SU-DHL-6 (cell line): ENCODE measurements around the gene IQGAP3.

Source experiments
- H2AFZ ChIP-seq: fragments of 200-600 bp; sonication (generic); 2 replicates; pipeline ENCODE4 v1.6.1; 2014; ENCODE audit warnings: low read depth, mild to moderate bottlenecking, moderate library complexity, mixed read lengths, antibody characterized with exemption, low read length; ENCODE audit not compliant: severe bottlenecking
- H3F3A ChIP-seq: fragments of 200-600 bp; shearing (Covaris generic); 2 replicates; pipeline ENCODE4 v1.6.0; 2016; ENCODE audit warnings: antibody characterized with exemption, mild to moderate bottlenecking; ENCODE audit not compliant: insufficient read depth
- H3K27ac ChIP-seq: fragments of 200-600 bp; sonication (generic); 2 replicates; pipeline ENCODE4 v1.5.1; 2016; ENCODE audit warnings: low read depth, mild to moderate bottlenecking, low read length, moderate library complexity, mixed read lengths
- H3K27me3 ChIP-seq: fragments of 200-600 bp; sonication (generic), shearing (Covaris generic); 2 replicates; pipeline ENCODE4 v1.6.0; 2014; ENCODE audit warnings: mild to moderate bottlenecking, low read length
- H3K36me3 ChIP-seq: fragments of 200-600 bp; sonication (generic); 2 replicates; pipeline ENCODE4 v1.6.1; 2014; ENCODE audit warnings: mild to moderate bottlenecking, low read length, mixed read lengths
- H3K4me2 ChIP-seq: fragments of 300-600, 200-600 bp; shearing (Covaris generic), sonication (generic); 2 replicates; pipeline ENCODE4 v1.6.0; 2014; ENCODE audit warnings: low read length, low read depth, mild to moderate bottlenecking; ENCODE audit not compliant: poor library complexity, severe bottlenecking
- H3K4me3 ChIP-seq: fragments of 200-600 bp; sonication (generic); 2 replicates; pipeline ENCODE4 v1.5.1; 2014; ENCODE audit warnings: antibody characterized with exemption, low read length, mild to moderate bottlenecking, mixed read lengths; ENCODE audit not compliant: insufficient read depth, poor library complexity, severe bottlenecking
- H3K79me2 ChIP-seq: fragments of 200-600 bp; sonication (generic); 2 replicates; pipeline ENCODE4 v1.6.1; 2014; ENCODE audit warnings: mild to moderate bottlenecking, low read length, moderate library complexity; ENCODE audit not compliant: insufficient read depth
- H3K9ac ChIP-seq: fragments of 200-600 bp; sonication (generic); 2 replicates; pipeline ENCODE4 v1.7.0; 2014; ENCODE audit warnings: mild to moderate bottlenecking, low read length
- H3K9me2 ChIP-seq: fragments of 200-600 bp; sonication (generic); replicated peaks from 2 replicates; pipeline ENCODE4 v1.6.1; 2014; ENCODE audit warnings: low read length; ENCODE audit not compliant: insufficient read depth
- H3K9me3 ChIP-seq: fragments of 200-600 bp; sonication (generic); 2 replicates; pipeline ENCODE4 v1.6.1; 2014; ENCODE audit warnings: low read length, mixed read lengths; ENCODE audit not compliant: insufficient read depth
- H4K20me1 ChIP-seq: fragments of 200-600 bp; sonication (generic); 2 replicates; pipeline ENCODE4 v1.6.1; 2014; ENCODE audit warnings: low read depth, mild to moderate bottlenecking, antibody characterized with exemption, low read length, moderate library complexity, mixed read lengths
- CTCF ChIP-seq: fragments of 200-600 bp; sonication (generic); IDR thresholded peaks from one replicate; pipeline ENCODE4 v1.5.1; 2017; ENCODE audit warnings: antibody characterized with exemption, mild to moderate bottlenecking, low read length, moderate library complexity; ENCODE audit not compliant: insufficient read depth, poor library complexity, severe bottlenecking
- EZH2phosphoT487 ChIP-seq: fragments of 200-600 bp; sonication (generic), shearing (Covaris generic); conservative IDR thresholded peaks from 2 replicates; pipeline ENCODE4 v1.6.1; 2018; ENCODE audit warnings: mild to moderate bottlenecking, antibody characterized with exemption, low read length, moderate library complexity, mixed read lengths

Gene IQGAP3

DNA sequence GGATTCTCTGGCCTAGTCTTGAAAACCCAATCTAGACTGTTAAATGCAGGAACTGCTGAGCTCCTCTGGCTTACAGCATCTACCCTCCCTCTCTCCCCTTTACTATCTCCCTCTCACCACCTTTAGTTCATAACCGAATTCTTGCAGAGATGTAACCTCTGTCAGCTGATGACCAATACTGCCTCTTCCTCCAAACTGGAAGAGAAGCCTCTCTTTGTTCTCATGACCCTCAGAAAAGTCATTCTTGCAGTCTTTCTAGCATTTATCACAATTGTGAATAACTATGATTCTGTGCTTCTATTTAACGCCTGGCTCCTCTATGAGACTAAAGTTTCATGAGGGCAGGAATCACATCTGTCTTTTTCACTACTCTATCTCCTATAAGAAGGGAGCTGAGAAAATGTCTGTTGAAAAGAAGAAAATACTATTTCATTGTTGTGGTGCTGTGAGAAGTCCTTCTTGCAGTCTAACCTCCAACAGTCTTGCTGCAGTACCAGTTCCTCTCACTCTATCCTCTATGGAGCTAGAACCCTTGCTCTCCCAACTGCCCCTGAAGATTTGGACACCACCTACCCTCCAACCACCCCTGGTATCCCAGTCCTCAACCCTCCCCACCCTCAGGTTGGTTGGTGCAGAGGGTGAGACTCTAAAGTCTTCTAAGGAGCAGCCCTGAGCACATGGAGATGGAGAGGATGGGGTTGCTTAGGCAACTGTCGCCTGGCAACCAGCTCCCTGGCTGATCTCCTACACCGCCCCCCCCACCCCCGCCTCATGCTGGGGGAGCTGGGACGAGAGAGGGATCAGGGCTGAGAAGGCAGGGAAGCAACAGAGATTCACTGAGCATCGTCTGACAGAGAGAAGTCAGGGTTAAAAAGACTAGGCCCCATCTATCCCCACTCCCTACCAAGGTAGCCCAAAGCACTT, 85.7 kb downstream of the IQGAP3 start:
- no peak for TF ChIP-seq CTCF
- TF ChIP-seq EZH2phosphoT487 = no peak
- Histone ChIP-seq H3F3A (peaks cover 25% of the 10 kb centered on the region), H2AFZ (no peak overlapping the region), H3K79me2 (peaks cover 81% of the 10 kb centered on the region), H3K9me3 (no peaks in the 10 kb centered on the region), H3K36me3 (no peaks in the 10 kb centered on the region), H3K4me2 (no peak overlapping the region), H3K27me3 (no peaks in the 10 kb centered on the region), H3K27ac (peak overlapping the region; percentile 98; the same call in 1 of the 2 replicates), H3K4me3 (no peak overlapping the region), H3K9ac (no peak overlapping the region), H4K20me1 (no peaks in the 10 kb centered on the region), H3K9me2 (no peaks in the 10 kb centered on the region)

DNA sequence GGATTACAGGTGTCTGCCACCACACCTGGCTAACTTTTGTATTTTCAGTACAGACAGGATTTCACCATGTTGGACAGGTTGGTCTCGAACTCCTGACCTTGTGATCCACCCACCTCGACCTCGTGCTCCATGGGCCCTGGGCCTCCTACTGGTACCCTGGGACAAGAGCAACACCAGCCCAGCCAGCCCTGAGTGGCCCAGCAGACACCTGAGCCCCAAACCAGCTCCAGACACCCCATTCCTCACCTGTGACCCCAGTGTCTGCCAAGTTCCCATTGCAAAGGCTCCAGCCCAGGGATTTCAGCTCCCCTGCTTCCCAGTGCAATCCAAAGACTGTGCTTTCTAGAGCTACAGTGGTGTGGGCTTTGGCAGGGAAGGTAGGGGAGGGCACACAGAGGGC, 86.4 kb downstream of the IQGAP3 start:
- Histone ChIP-seq H3K79me2 (peaks cover 74% of the 10 kb centered on the region), H3K4me2 (no peak overlapping the region)

GRCh38 chr1:156484480-156485058, 87.8 kb downstream of the IQGAP3 start:
- Histone ChIP-seq H3K27ac (peak overlapping the region; percentile 46), H3K4me3 (no peak overlapping the region), H3F3A (peaks cover 15% of the 10 kb centered on the region), H3K27me3 (no peaks in the 10 kb centered on the region), H2AFZ (no peak overlapping the region), H4K20me1 (no peaks in the 10 kb centered on the region), H3K79me2 (peaks cover 60% of the 10 kb centered on the region), H3K36me3 (no peaks in the 10 kb centered on the region), H3K9me3 (no peaks in the 10 kb centered on the region), H3K9me2 (no peaks in the 10 kb centered on the region), H3K4me2 (no peak overlapping the region), H3K9ac (no peak overlapping the region)
- TF ChIP-seq EZH2phosphoT487 = no peak
- no peak for TF ChIP-seq CTCF

More for the DNA sequence above, 86.4 kb downstream of the IQGAP3 start:
- H3K36me3 ChIP-seq = no peaks in the 10 kb centered on the region
- no peak overlapping the region for H2AFZ ChIP-seq
- H3K27ac ChIP-seq = peak overlapping the region; percentile 98; the same call in 1 of the 2 replicates
- peaks cover 24% of the 10 kb centered on the region for H3F3A ChIP-seq
- no peak overlapping the region for H3K4me3 ChIP-seq
- H3K9ac ChIP-seq = no peak overlapping the region
- no peaks in the 10 kb centered on the region for H3K9me3 ChIP-seq
- no peaks in the 10 kb centered on the region for H4K20me1 ChIP-seq
- TF ChIP-seq EZH2phosphoT487 = no peak
- H3K9me2 ChIP-seq = no peaks in the 10 kb centered on the region
- H3K27me3 ChIP-seq = no peaks in the 10 kb centered on the region
